Measurements from ENCODE around the gene HERC6.
"Not testable (repeated sequence)": the region's sequence is repeated elsewhere in the genome, so short reads cannot be mapped to it uniquely, and the experiment has no call there.

HERC6 gene

DNA sequence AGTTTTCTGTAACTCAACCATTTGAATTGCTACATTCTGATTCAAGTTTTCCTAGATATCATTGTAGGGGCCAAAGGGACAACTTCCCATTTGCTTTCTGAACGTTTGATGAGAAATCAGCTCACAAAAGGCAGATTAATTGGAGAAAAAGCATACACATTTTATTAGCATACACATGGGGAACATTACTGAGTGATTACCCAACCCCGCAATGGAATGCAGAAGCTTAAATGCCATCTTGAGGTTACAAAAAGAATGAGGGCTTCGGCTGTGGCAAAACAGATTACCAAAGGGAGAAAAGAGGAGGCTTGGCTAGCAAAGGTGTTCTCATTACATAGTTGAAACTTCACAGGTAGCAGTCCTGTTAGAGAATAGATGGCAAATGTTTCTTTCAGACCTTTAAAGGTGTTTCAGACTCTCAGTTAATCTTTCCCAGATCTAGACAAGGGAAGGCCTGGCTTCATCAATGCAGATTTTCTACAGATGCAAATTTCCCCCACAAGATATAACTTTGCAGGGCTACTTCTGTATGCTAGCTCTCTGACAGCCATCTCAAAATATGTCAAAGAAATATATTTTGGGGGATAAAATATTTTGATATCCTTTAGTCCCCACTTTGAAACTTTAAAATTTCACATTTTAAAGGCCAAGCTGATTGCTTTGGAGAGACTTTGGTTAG lies 26.5 kb upstream of the HERC6 start:
- DNase-seq (ENCODE audit: low spot score): no peak
- TF ChIP-seq, protein P1, sequence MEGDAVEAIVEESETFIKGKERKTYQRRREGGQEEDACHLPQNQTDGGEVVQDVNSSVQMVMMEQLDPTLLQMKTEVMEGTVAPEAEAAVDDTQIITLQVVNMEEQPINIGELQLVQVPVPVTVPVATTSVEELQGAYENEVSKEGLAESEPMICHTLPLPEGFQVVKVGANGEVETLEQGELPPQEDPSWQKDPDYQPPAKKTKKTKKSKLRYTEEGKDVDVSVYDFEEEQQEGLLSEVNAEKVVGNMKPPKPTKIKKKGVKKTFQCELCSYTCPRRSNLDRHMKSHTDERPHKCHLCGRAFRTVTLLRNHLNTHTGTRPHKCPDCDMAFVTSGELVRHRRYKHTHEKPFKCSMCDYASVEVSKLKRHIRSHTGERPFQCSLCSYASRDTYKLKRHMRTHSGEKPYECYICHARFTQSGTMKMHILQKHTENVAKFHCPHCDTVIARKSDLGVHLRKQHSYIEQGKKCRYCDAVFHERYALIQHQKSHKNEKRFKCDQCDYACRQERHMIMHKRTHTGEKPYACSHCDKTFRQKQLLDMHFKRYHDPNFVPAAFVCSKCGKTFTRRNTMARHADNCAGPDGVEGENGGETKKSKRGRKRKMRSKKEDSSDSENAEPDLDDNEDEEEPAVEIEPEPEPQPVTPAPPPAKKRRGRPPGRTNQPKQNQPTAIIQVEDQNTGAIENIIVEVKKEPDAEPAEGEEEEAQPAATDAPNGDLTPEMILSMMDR (IDR thresholded peaks at IDR 0.05): no peak
- Histone ChIP-seq H3K27ac (no peak overlapping the region), H3K4me3 (no peak overlapping the region)

GRCh38 chr4:88353324-88353723 lies 25.3 kb upstream of the HERC6 start:
- Histone ChIP-seq H3K4me3 (no peak overlapping the region), H3K27ac (no peak overlapping the region)
- TF ChIP-seq, protein P1 (IDR thresholded peaks at IDR 0.05): no peak
- no peak for DNase-seq (ENCODE audit: low spot score)

DNA sequence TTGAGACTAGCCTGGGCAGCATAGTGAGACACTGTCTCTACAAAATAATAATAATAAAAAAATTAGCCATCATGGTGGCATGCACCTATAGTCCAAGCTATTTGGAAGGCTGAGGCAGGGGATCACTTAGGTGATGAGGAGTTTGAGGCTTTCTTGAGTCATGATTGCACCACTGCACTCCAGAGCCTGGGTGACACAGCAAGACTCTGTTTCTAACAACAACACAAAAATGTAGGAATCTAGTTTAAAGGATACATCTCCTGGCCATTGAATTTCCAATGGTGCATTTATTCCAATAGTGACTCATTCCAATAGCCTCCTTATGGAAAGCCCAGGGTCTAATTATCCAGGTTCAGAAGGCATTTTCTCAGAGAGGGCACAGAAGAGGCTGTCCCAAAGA lies 21.9 kb upstream of the HERC6 start:
- Histone ChIP-seq H3K27ac (no peak overlapping the region), H3K4me3 (no peak overlapping the region)
- no peak for DNase-seq (ENCODE audit: low spot score)
- TF ChIP-seq, protein P1 (IDR thresholded peaks at IDR 0.05): no peak

DNA sequence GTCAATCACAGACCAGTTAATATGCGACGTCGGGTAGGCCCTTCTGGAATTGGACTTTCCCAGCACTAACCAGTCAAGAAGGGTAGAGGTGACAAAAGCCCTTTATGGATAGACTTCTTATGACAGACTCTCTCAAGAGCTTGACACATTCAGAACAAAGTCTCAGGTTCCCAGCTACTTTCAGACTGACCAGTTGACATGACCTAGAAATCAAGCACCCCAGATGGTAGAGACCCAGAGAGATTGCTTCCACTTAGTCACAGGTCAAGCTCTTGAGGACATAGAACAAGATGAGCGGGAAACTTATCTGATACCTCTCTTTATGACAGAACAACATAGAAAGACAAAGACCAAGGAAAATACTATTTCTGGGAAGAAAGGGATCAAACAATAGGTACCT lies 21.4 kb upstream of the HERC6 start:
- no peak overlapping the region for H3K27ac ChIP-seq
- no peak for DNase-seq (ENCODE audit: low spot score)
- TF ChIP-seq, protein P1 (IDR thresholded peaks at IDR 0.05): no peak

GRCh38 chr4:88359558-88359957 lies 19.1 kb upstream of the HERC6 start:
- DNase-seq (ENCODE audit: low spot score): no peak
- Histone ChIP-seq H3K4me3 (no peak overlapping the region), H3K27ac (no peak overlapping the region)
- TF ChIP-seq, protein P1 (IDR thresholded peaks at IDR 0.05): no peak

More for the DNA sequence above, 21.4 kb upstream of the HERC6 start:
- H3K4me3 ChIP-seq: no peak overlapping the region

- Histone ChIP-seq H3K27ac (no peak overlapping the region), H3K4me3 (no peak overlapping the region)
- TF ChIP-seq, protein P1 (IDR thresholded peaks at IDR 0.05): no peak
- DNase-seq (ENCODE audit: low spot score): no peak
These were observed 18.4 kb upstream of the HERC6 start for GRCh38 chr4:88360256-88360655.

GRCh38 chr4:88360791-88361190 lies 17.9 kb upstream of the HERC6 start:
- Histone ChIP-seq H3K4me3 (no peak overlapping the region), H3K27ac (no peak overlapping the region)
- TF ChIP-seq, protein P1 (IDR thresholded peaks at IDR 0.05): no peak
- DNase-seq (ENCODE audit: low spot score): no peak

DNA sequence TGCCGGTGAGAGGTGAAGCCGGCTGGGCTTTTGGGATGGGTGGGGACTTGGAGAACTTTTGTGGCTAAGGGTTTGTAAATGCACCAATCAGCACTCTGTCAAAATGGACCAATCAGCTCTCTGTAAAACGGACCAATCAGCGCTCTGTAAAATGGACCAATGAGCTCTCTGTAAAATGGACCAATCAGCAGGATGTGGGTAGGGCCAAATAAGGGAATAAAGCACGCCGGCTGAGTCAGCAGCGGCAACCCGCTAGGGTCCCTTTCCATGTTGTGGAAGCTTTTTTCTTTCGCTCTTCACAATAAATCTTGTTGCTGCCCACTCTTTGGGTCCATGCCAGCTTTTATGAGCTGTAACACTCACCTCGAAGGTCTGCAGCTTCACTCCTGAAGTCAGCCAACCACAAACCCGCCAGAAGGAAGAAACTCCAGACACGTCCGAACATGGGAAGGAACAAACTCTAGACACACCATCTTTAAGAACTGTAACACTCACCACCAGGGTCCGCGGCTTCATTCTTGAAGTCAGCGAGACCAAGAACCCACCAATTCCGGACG lies 17.4 kb upstream of the HERC6 start:
- H3K4me3 ChIP-seq; DNase-seq (ENCODE audit: low spot score); H3K27ac ChIP-seq: not testable (repeated sequence)
